SK-N-MC (cell line): Measurements from ENCODE around the gene AXIN1.

Experiments
- EZH2 ChIP-seq: fragments of 200-600 bp; sonication (generic); IDR thresholded peaks from one replicate; pipeline ENCODE4 v1.6.1; 2017; ENCODE audit warnings: antibody characterized with exemption
- POLR2AphosphoS5 ChIP-seq: IDR thresholded peaks from 2 replicates; pipeline ENCODE4 v1.6.1; 2012; ENCODE audit warnings: mild to moderate bottlenecking, low read depth, low read length, borderline replicate concordance

DNA sequence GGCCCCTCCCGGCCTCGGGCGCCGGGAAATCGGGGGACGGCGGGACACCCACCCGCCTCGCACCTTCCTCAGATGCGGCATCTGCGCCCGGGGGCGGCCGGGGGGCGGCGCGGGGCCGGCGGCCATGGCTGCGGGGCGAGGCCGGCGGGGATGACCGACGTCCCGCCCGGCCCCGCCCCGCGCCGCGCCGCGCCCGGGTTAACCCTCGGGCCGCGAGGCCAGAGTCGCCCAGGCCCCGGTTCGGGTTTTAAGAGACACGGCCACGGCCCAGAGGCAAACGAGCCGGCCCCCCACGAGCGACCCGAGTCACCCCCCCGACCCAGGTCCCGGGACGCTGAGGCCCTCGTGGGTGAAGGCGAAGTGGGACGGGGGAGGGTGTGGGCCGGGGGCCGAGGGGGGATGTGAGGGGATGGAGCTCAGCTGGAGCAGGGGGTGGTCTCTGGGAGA is 76.7 kb downstream of the AXIN1 start, which contains the start of gene RGS11:
- TF ChIP-seq POLR2AphosphoS5 (no peak), EZH2 (no peak)
